Measurements from ENCODE around the gene ABLIM2. TPM values are rescaled to one million over a fixed set of nuclear protein-coding genes. Genes with fewer than 3 reads are reported as not detected.

ABLIM2 gene
- total and polyA plus RNA-seq, 2 donors (not counting 1 experiment from before 2014, with no cell fraction given) = 3.3 to 79.0 TPM

DNA sequence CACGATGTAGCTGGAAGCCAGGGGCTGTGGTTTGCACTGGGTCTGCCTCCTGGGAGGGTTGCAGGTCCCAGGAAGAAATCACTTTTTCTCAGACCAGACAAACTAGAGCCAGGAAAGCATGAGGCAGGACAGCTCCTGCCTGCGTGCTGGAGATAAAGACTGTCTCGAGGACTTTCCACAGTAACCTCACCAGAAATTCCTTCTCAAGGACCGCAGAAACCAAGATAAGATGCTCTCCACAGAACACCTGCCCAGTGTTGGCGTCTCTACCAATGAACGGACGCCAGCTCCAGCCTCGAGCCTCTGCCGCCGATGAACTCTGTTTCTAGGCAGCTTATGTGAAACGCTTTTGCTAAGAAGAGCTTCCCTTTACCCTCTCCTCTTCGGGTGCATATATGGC is 142.1 kb downstream of the ABLIM2 start:
- no peak overlapping the region for H2AFZ ChIP-seq (ENCODE audit: insufficient read depth, low read depth, low read length, poor library complexity, severe bottlenecking)
- 82% methylated on average over 10 of the region's 12 CpGs for WGBS (ENCODE audit: insufficient coverage)
- H3K9ac ChIP-seq (ENCODE audit: low read length) = no peak overlapping the region
- TF ChIP-seq, protein P1, sequence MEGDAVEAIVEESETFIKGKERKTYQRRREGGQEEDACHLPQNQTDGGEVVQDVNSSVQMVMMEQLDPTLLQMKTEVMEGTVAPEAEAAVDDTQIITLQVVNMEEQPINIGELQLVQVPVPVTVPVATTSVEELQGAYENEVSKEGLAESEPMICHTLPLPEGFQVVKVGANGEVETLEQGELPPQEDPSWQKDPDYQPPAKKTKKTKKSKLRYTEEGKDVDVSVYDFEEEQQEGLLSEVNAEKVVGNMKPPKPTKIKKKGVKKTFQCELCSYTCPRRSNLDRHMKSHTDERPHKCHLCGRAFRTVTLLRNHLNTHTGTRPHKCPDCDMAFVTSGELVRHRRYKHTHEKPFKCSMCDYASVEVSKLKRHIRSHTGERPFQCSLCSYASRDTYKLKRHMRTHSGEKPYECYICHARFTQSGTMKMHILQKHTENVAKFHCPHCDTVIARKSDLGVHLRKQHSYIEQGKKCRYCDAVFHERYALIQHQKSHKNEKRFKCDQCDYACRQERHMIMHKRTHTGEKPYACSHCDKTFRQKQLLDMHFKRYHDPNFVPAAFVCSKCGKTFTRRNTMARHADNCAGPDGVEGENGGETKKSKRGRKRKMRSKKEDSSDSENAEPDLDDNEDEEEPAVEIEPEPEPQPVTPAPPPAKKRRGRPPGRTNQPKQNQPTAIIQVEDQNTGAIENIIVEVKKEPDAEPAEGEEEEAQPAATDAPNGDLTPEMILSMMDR (IDR thresholded peaks at IDR 0.05) = no peak
- no peak for TF ChIP-seq EZH2 (IDR thresholded peaks at IDR 0.05; ENCODE audit: borderline replicate concordance, insufficient read depth, low read depth, low read length, poor library complexity, severe bottlenecking)
- no peak overlapping the region for H3K27ac ChIP-seq (ENCODE audit: low read length in 2 of 2)
- no peaks in the 10 kb centered on the region for H3K4me1 Mint-ChIP-seq
- intact Hi-C loops (cut with micrococcal nuclease) = no loop called here
- no peaks in the 10 kb centered on the region for H3K36me3 ChIP-seq (replicated peaks in 1 of 2; ENCODE audit: control extremely low read depth in 1 of 2, control insufficient read depth in 1 of 2, extremely low read depth in 1 of 2, insufficient read depth in 2 of 2, low read length in 1 of 2)
- no peaks in the 10 kb centered on the region for H4K20me1 ChIP-seq (ENCODE audit: control insufficient read depth, insufficient read depth, low read length, poor library complexity, severe bottlenecking)
- no peak for ATAC-seq (ENCODE audit: low read depth)
- H3K4me1 ChIP-seq (ENCODE audit: control insufficient read depth in 2 of 2, insufficient read depth in 2 of 2, low read length in 2 of 2) = no peaks in the 10 kb centered on the region
- H3K4me3 ChIP-seq (ENCODE audit: control extremely low read depth in 1 of 5, extremely low read depth in 1 of 5, insufficient read depth in 1 of 5, low read depth in 2 of 5, low read length in 4 of 5) = no peak overlapping the region
- no peaks in the 10 kb centered on the region for H3K9me3 Mint-ChIP-seq (ENCODE audit: insufficient read depth)
- no peak for DNase-seq
- no peak overlapping the region for H3K27ac Mint-ChIP-seq
- POLR2A ChIA-PET = no interaction called here
- no peaks in the 10 kb centered on the region for H3K27me3 ChIP-seq (replicated peaks in 1 of 4; ENCODE audit: control extremely low read depth in 1 of 4, control insufficient read depth in 3 of 4, insufficient read depth in 4 of 4, low read length in 3 of 4)
- H3K4me3 Mint-ChIP-seq = no peak overlapping the region
- no peaks in the 10 kb centered on the region for H3K79me2 ChIP-seq (ENCODE audit: control insufficient read depth, insufficient read depth, low read length)
- no peak overlapping the region for H3K4me2 ChIP-seq (replicated peaks; ENCODE audit: low read depth, low read length, poor library complexity, severe bottlenecking)
- H3K9me3 ChIP-seq (ENCODE audit: control extremely low read depth in 1 of 3, control insufficient read depth in 2 of 3, insufficient read depth in 1 of 3, low read length in 2 of 3) = no peaks in the 10 kb centered on the region
- H3K27me3 Mint-ChIP-seq = peaks cover 12% of the 10 kb centered on the region
- CTCF ChIA-PET = no interaction called here

DNA sequence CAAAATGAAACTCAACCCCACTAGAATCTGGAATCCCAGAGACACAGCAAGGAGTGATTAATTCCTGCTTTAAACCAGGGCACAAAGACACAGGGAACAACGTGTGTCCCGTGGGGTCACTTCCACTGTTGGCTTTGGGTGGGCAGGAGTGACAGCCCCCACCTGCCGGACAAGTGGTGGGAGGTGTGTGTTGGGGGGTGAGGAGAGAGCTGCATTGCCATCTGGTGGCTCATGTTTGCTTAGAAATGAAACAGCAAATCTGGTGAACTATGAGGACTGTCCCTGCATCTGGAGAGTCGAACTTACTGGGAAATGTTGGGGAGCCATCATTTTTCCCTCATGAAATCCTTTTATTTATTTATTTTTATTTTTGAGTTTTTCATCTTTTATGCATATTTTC is 143.1 kb downstream of the ABLIM2 start:
- H3K27me3 ChIP-seq (replicated peaks in 1 of 4; ENCODE audit: control extremely low read depth in 1 of 4, control insufficient read depth in 3 of 4, insufficient read depth in 4 of 4, low read length in 3 of 4) = no peaks in the 10 kb centered on the region
- no peaks in the 10 kb centered on the region for H4K20me1 ChIP-seq (ENCODE audit: control insufficient read depth, insufficient read depth, low read length, poor library complexity, severe bottlenecking)
- no peaks in the 10 kb centered on the region for H3K36me3 ChIP-seq (replicated peaks in 1 of 2; ENCODE audit: control extremely low read depth in 1 of 2, control insufficient read depth in 1 of 2, extremely low read depth in 1 of 2, insufficient read depth in 2 of 2, low read length in 1 of 2)
- no peaks in the 10 kb centered on the region for H3K9me3 ChIP-seq (ENCODE audit: control extremely low read depth in 1 of 3, control insufficient read depth in 2 of 3, insufficient read depth in 1 of 3, low read length in 2 of 3)
- DNase-seq (no peak), ATAC-seq (ENCODE audit: low read depth) (no peak)
- TF ChIP-seq, protein P1 (IDR thresholded peaks at IDR 0.05) = no peak
- TF ChIP-seq EZH2 (IDR thresholded peaks at IDR 0.05; ENCODE audit: borderline replicate concordance, insufficient read depth, low read depth, low read length, poor library complexity, severe bottlenecking) = no peak
- H3K9me3 Mint-ChIP-seq (ENCODE audit: insufficient read depth) = no peaks in the 10 kb centered on the region
- intact Hi-C loops (cut with micrococcal nuclease) = no loop called here
- ChIA-PET CTCF (no interaction called here), POLR2A (no interaction called here)
- peaks cover 12% of the 10 kb centered on the region for H3K27me3 Mint-ChIP-seq
- no peak overlapping the region for H3K4me2 ChIP-seq (replicated peaks; ENCODE audit: low read depth, low read length, poor library complexity, severe bottlenecking)
- WGBS (ENCODE audit: insufficient coverage) = 22% methylated on average over 3 of the region's 4 CpGs
- H3K27ac ChIP-seq (ENCODE audit: low read length in 2 of 2) = no peak overlapping the region
- H3K9ac ChIP-seq (ENCODE audit: low read length) = no peak overlapping the region
- H3K27ac Mint-ChIP-seq = no peak overlapping the region
- no peak overlapping the region for H3K4me3 Mint-ChIP-seq
- no peak overlapping the region for H3K4me3 ChIP-seq (ENCODE audit: control extremely low read depth in 1 of 5, extremely low read depth in 1 of 5, insufficient read depth in 1 of 5, low read depth in 2 of 5, low read length in 4 of 5)
- H3K4me1 Mint-ChIP-seq = no peaks in the 10 kb centered on the region
- no peaks in the 10 kb centered on the region for H3K4me1 ChIP-seq (ENCODE audit: control insufficient read depth in 2 of 2, insufficient read depth in 2 of 2, low read length in 2 of 2)
- no peaks in the 10 kb centered on the region for H3K79me2 ChIP-seq (ENCODE audit: control insufficient read depth, insufficient read depth, low read length)
- no peak overlapping the region for H2AFZ ChIP-seq (ENCODE audit: insufficient read depth, low read depth, low read length, poor library complexity, severe bottlenecking)
